Cardiac fibroblast (primary cell): ENCODE data around the gene CKAP4.

Experiments used
- DNase-seq, 2 donors: peaks; one replicate each; pipeline versions ENCODE4 v3.0.0 to v3.0.0-alpha.2; 2010; ENCODE audit warnings: low read depth in 2 of 2
- H3K4me3 ChIP-seq, 2 donors: replicated peaks in 1 of 2; 1 replicate in 1 of 2; 2 replicates in 1 of 2; pipeline ENCODE4 v1.5.1; 2011; ENCODE audit warnings: low read depth in 2 of 2, low read length in 2 of 2, mild to moderate bottlenecking in 2 of 2, moderate library complexity in 1 of 2
- CTCF ChIP-seq: IDR thresholded peaks from one replicate; pipeline ENCODE4 v1.5.1; 2011; ENCODE audit warnings: low read depth, mild to moderate bottlenecking, low read length, inconsistent platforms

CKAP4 gene

GRCh38 chr12:106192659-106193393 lies 55.0 kb downstream of the CKAP4 start:
- no peak for TF ChIP-seq CTCF
- H3K4me3 ChIP-seq = no peak overlapping the region
- no peak for DNase-seq

- DNase-seq = no peak
- no peak overlapping the region for H3K4me3 ChIP-seq
- no peak for TF ChIP-seq CTCF
These were observed 57.2 kb downstream of the CKAP4 start for GRCh38 chr12:106190581-106190980.

DNA sequence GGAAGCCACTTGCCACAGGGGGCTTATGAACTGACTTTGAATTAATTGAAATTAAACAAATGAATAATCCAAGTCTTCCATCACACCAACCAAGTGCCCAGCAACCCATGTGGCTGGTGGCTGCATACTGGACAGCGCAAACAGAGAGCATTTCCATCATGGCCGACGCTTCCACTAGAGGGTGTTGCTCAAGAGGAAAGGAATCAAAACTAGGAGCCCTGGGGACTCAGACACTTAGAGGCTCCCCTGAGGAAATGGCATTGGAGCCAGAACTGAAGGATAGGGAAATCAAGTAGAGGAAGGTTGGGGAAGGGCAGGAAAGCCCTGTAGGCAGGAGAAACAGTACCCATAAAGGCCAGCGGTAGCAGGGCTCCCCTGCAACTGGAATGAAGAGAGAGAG lies 58.5 kb downstream of the CKAP4 start:
- no peak for TF ChIP-seq CTCF
- no peak overlapping the region for H3K4me3 ChIP-seq
- no peak for DNase-seq

GRCh38 chr12:106188256-106188655 lies 59.6 kb downstream of the CKAP4 start:
- DNase-seq = no peak
- no peak overlapping the region for H3K4me3 ChIP-seq
- TF ChIP-seq CTCF = no peak
